Central memory CD4-positive, alpha-beta T cell (primary cell): ENCODE measurements around the gene ASIC3.
"Not testable (repeated sequence)": the region's sequence is repeated elsewhere in the genome, so short reads cannot be mapped to it uniquely, and the experiment has no call there.

ENCODE experiments used
- DNase-seq: peaks from one replicate; pipeline ENCODE4 v3.0.0; 2022

The ASIC3 gene

DNA sequence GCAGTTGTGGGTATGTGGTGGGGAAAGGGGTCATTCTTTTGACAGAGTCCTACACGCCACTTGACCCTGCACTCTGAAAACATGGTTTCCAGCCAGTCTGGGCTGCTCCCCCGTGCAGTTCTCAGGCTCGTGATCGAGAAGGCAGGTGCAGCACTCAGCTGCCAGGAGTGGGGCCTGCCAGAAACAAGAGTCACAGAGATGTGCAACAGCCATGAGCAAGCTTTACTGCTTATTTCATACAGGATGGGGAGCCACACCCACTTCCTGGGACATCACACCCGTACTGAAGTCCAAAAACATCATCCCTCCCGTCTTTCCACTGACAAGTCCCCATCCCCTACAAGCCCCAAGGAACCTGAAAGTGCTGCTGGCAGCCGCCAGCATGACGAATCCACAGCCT, 33.4 kb upstream of the ASIC3 start:
- peak; percentile 39 for DNase-seq

DNA sequence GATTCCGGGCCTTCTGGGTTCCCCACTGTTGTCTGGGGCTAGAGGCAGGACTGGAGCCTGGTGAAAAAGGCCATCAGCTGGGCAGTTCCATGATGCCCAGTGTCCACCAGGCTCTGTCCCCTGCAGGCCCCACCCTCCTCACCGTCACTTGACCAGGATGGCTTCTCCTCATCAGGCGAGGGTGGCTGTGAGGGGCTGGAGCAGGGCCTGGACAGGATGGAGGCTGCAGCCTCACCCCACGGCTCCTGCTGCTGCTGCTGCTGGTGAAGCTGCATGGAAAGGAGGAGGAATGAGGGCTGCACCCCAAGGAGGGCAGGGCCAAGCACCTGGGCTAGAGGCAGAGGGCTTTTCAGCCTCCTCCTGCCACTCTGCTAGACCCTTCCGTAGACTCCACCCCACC, 32.4 kb upstream of the ASIC3 start:
- no peak for DNase-seq

DNA sequence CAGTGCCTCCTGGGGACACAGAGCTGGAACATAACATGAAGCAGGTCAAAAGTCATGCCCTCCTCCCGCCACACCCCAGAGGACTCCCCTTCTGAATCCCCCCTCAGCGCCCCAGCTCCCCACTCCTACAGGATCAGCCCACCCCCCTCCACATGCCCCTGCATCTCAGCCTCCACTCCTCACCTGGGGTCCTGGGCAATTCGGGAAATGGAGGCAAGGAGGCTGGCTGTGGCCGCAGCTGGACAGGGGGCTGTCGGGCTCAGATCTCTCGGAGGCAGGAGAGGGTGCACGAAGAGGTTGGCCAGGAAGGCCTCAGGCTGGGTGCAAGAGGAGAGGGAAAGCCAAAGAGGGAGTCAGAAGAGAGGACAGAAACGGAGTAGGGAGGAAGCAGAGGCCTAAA, 31.8 kb upstream of the ASIC3 start:
- DNase-seq: no peak

DNA sequence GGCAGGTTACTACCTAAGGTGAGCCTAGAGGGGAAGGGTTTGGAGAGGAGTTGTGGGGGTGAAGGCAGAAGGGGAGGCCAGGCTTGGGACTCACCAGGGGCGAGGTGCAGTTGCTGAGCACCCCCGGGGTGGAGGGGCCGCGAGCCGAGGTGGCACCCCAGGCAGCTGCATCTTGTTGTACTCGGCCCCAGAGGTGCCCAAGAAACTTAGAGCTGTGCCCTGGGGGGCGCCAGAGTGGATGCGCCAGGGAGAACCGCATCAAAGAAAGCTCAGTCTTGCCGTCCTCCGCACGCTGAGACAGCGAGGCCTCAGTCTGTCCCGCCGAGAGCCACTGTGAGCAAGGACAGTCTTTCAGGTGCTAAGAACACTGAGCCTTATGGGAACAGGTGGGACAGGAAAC, 31.4 kb upstream of the ASIC3 start:
- DNase-seq: no peak

GRCh38 chr7:151017370-151017952, 30.9 kb upstream of the ASIC3 start:
- DNase-seq: no peak

GRCh38 chr7:151017953-151018420, 30.3 kb upstream of the ASIC3 start:
- peak; percentile 72 for DNase-seq

DNA sequence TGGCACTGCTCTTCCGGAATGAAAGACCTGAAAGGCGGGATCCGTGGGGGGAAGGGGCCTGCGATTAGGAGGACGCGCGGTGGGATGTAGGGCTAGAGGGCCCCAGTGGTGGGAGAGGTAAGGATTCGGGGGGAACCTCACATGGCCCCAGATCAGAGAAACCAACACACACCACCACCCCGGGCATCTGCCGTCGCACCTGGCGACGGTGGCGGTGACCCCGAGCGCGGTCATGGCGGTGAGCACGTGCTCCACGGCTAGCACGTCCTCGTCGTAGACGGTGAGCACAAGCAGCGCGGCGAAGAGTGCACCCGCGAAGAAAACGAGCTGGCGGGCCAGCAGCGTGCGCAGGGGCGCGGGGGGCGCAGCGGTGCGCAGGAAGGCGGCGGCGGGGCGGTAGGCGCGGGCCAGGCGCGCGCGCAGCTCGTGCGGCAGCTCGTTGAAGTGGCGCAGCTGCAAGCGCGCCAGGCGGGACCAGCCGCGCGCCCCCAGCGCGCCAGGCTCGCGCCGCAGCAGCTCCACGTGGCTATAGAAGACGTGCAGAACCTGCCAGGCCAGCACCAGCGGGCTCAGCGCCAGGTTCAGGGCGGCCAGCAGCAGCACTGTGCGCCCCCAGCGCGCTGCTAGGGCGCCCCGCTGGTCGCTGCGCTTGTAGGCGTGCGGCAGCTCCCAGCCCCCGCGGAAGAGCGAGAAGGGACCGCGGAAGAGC, 29.8 kb upstream of the ASIC3 start:
- DNase-seq: peak; percentile 52

GRCh38 chr7:151019130-151019447, 29.2 kb upstream of the ASIC3 start:
- no peak for DNase-seq

DNA sequence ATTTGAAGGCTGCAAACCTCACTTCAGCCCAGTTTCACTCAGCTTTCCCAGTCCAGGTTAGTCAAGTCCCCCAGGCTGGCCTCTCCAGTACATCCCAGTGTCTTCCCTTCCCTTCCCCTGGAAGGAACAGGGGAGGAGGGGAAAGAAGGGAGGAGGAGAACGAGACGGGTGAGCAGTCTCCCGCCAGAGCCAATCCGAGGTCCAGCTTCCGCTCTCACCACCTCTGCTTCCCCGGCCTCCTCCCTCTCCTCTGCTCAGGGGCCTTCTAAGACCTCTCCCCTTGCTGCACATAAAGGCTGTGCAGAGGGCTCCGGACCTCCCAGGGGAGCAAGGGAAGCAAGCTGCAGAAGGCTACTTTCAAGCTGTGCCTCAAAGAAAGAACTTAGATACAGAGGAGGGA, 28.1 kb upstream of the ASIC3 start:
- no peak for DNase-seq

- DNase-seq: no peak
These were observed 25.1 kb upstream of the ASIC3 start for GRCh38 chr7:151023232-151023631.

GRCh38 chr7:151024435-151025056, 23.8 kb upstream of the ASIC3 start, which contains the start of gene ATG9B:
Gene ATG9B, minus strand, starts transcription at chr7:151024494. Its CDS starts 71 bp downstream, at chr7:151024423.
- DNase-seq: no peak

- no peak for DNase-seq
These were observed 22.2 kb upstream of the ASIC3 start for GRCh38 chr7:151025924-151026671.

GRCh38 chr7:151026771-151027727, 21.3 kb upstream of the ASIC3 start:
- not testable (repeated sequence) for DNase-seq

- DNase-seq: not testable (repeated sequence)
These were observed 20.6 kb upstream of the ASIC3 start for GRCh38 chr7:151027728-151028130.

DNA sequence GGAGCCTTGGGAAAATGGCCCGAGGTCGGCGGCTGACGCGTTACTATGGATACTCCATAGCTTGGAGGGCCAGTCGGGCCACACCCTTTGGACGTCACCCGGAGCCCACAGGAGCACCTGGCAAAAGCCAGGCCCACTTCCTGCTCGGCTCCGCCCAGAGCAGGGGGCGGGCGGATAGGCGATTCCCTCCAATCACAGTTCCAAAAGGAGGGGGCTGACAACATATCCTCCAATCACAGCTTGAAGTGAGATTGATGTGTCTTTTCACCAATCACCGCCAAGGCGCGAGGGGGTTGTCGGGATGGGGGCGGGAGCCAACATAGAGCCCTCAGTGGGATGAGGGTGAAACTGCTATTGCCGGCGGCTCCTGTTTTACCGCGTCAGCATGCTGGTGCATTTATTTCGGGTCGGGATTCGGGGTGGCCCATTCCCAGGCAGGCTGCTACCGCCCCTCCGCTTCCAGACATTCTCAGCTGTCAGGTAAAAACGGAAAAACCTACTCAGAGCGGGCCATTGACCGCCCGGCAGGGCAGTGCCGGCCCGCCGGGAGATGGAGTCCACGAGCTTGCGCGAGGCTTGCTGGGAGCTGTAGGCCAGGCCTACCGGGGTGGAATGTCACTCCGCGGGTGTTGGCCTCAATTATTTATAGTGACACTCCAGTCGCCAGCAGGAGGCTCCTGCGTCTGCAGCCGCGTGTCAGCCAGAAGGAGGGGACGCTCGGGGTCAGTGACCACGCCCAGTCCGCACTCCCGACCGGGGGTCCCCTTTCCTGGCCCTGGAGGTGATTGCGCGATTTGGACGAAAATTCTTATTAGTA, 20.0 kb upstream of the ASIC3 start, which contains the start of gene ABCB8:
Gene ABCB8, plus strand, starts transcription at position 320 of the 817 bp plus-strand sequence. Its CDS starts 66 bp downstream, at position 386.
- DNase-seq: peak; percentile 99

- no peak for DNase-seq
These were observed 19.3 kb upstream of the ASIC3 start for GRCh38 chr7:151028948-151029501.

DNA sequence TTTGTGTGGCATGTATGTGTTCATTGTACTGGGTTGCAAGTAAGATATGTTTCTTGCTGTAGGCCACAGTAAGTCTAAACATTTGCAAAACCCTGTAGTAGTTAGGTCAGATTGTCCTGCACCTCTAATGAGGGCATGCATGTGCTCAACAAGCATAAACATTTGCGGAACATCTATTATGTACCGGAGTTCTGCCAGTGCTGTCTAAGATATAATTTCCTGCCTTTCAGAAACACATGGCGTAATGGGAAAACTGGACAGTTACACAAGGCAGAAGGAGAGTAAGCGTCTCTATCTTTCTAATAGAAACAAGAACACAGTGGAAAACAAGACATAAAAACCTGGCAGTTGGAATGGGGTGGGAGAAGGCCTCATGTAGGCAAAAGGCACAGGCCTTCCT, 17.3 kb upstream of the ASIC3 start:
- DNase-seq: no peak

DNA sequence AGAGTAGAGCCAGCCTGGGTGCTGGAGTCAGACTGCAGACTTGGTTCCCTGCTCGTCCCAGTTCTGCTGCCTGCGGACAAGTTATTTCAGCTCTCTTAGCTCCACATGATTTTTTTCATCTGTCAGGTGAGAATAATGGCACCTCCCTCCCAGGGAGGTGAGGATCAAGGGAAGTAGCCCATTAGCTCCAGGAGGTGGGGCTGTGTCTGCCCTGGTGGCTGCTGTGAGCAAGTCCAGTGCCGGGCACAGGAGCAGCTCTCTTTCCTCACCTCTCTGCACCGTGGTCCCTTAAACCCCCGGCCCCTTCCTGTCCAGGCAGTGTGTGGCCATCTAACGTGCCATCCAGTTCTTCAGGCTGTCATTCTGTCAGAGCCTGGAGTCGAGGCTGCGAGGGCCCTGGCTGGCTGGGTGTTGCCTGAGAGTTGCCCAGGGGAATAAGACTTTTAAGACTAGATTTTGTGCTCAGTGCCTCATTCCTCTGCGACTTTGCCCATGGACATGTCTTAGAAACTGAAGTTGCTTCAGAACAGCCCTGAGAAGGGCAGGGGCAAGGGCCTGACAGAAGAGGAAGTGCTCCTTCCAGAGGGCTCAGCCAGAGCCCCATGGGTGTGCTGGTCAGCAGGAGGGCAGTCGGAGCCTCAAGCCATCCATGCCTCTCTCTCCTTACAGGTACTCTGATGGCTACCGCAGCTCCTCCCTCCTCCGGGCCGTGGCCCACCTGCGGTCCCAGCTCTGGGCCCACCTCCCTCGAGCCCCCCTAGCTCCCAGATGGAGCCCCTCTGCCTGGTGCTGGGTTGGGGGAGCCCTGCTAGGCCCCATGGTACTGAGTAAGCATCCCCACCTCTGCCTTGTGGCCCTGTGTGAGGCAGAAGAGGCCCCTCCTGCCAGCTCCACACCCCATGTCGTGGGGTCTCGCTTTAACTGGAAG, 15.1 kb upstream of the ASIC3 start:
- no peak for DNase-seq

DNA sequence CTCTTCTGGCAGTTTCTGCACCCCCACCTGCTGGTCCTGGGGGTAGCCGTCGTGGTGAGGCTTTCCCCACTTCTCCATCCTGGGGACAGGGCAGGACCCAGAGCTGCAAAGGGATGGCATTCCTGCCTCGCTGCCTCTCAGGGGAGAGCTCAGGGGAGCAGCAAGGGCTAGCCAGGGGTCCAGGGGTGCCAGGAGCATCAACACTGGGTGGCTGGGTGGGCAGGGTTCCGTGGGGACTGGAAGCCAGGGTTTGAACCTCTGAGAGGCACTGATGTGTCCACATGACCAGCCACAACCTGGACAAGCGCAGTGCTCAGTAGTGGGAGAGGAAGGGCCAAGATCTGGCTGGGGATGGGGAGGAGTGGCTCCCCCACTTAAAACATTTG, 14.5 kb upstream of the ASIC3 start:
- DNase-seq: no peak
